ENCODE results near the gene TSPAN4.
A peak's percentile ranks its signal among the peaks of the same experiment; 100 is the strongest.

The TSPAN4 gene

GRCh38 chr11:798093-798713 lies 44.4 kb upstream of the TSPAN4 start, which contains the start of gene SLC25A22 (continued):
- no peak for TF ChIP-seq PRDM10 (tag by site-specific recombination; IDR thresholded peaks at IDR 0.05)
- TF ChIP-seq, protein P1, sequence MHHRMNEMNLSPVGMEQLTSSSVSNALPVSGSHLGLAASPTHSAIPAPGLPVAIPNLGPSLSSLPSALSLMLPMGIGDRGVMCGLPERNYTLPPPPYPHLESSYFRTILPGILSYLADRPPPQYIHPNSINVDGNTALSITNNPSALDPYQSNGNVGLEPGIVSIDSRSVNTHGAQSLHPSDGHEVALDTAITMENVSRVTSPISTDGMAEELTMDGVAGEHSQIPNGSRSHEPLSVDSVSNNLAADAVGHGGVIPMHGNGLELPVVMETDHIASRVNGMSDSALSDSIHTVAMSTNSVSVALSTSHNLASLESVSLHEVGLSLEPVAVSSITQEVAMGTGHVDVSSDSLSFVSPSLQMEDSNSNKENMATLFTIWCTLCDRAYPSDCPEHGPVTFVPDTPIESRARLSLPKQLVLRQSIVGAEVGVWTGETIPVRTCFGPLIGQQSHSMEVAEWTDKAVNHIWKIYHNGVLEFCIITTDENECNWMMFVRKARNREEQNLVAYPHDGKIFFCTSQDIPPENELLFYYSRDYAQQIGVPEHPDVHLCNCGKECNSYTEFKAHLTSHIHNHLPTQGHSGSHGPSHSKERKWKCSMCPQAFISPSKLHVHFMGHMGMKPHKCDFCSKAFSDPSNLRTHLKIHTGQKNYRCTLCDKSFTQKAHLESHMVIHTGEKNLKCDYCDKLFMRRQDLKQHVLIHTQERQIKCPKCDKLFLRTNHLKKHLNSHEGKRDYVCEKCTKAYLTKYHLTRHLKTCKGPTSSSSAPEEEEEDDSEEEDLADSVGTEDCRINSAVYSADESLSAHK (tag by site-specific recombination; IDR thresholded peaks at IDR 0.05), result no peak
- TF ChIP-seq ZNF558 (tag by site-specific recombination; IDR thresholded peaks at IDR 0.05), result no peak
- TF ChIP-seq ZNF843 (tag by site-specific recombination; IDR thresholded peaks at IDR 0.05), result no peak
- no peak for TF ChIP-seq FEZF1 (tag by site-specific recombination; IDR thresholded peaks at IDR 0.05)
- no peak for TF ChIP-seq ZNF571 (tag by site-specific recombination; IDR thresholded peaks at IDR 0.05)
- no peak; the same call in 1 of the 2 replicates for TF ChIP-seq BCL11B (tag by site-specific recombination; IDR thresholded peaks at IDR 0.05; ENCODE audit: low read depth)
- TF ChIP-seq KLF10 (tag by site-specific recombination; IDR thresholded peaks at IDR 0.05), result 0 out of 2 replicates have a peak, but pooled peaks have one; percentile 38
- TF ChIP-seq ZNF146 (tag by site-specific recombination; IDR thresholded peaks at IDR 0.05), result no peak
- TF ChIP-seq KLF1 (tag by site-specific recombination; IDR thresholded peaks at IDR 0.05), result no peak
- no peak for TF ChIP-seq TRIM28 (IDR thresholded peaks at IDR 0.05; ENCODE audit: borderline replicate concordance, low read length)
- TF ChIP-seq ZNF175 (tag by site-specific recombination; IDR thresholded peaks at IDR 0.05), result no peak
- no peak for TF ChIP-seq ZNF529 (tag by site-specific recombination; IDR thresholded peaks at IDR 0.05; ENCODE audit: insufficient replicate concordance)
- TF ChIP-seq, protein P2, sequence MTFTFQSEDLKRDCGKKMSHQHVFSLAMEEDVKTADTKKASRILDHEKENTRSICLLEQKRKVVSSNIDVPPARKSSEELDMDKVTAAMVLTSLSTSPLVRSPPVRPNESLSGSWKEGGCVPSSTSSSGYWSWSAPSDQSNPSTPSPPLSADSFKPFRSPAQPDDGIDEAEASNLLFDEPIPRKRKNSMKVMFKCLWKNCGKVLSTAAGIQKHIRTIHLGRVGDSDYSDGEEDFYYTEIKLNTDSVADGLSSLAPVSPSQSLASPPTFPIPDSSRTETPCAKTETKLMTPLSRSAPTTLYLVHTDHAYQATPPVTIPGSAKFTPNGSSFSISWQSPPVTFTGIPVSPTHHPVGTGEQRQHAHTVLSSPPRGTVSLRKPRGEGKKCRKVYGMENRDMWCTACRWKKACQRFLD (tag by site-specific recombination; IDR thresholded peaks at IDR 0.05), result no peak
- TF ChIP-seq ZNF248 (tag by site-specific recombination; IDR thresholded peaks at IDR 0.05), result no peak
- no peak for TF ChIP-seq ZNF404 (tag by site-specific recombination; IDR thresholded peaks at IDR 0.05)
- TF ChIP-seq ZNF624 (tag by site-specific recombination; IDR thresholded peaks at IDR 0.05), result no peak
- TF ChIP-seq ZNF426 (tag by site-specific recombination; IDR thresholded peaks at IDR 0.05), result no peak
- TF ChIP-seq ZNF354C (tag by site-specific recombination; IDR thresholded peaks at IDR 0.05; ENCODE audit: borderline replicate concordance, low read depth), result no peak
- no peak for TF ChIP-seq ZNF366 (tag by site-specific recombination; conservative IDR thresholded peaks at IDR 0.05)
- TF ChIP-seq, protein P3, sequence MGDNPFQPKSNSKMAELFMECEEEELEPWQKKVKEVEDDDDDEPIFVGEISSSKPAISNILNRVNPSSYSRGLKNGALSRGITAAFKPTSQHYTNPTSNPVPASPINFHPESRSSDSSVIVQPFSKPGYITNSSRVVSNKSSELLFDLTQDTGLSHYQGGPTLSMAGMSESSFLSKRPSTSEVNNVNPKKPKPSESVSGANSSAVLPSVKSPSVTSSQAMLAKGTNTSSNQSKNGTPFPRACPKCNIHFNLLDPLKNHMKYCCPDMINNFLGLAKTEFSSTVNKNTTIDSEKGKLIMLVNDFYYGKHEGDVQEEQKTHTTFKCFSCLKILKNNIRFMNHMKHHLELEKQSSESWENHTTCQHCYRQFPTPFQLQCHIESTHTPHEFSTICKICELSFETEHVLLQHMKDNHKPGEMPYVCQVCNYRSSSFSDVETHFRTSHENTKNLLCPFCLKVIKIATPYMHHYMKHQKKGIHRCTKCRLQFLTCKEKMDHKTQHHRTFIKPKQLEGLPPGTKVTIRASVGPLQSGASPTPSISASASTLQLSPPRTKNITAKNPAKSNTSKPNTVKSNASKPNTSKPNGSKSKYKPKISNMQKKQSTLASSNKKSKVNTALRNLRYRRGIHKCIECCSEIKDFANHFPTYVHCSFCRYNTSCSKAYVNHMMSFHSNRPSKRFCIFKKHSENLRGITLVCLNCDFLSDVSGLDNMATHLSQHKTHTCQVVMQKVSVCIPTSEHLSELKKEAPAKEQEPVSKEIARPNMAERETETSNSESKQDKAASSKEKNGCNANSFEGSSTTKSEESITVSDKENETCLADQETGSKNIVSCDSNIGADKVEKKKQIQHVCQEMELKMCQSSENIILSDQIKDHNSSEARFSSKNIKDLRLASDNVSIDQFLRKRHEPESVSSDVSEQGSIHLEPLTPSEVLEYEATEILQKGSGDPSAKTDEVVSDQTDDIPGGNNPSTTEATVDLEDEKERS (tag by site-specific recombination; IDR thresholded peaks at IDR 0.05), result no peak
- TF ChIP-seq, protein P4, sequence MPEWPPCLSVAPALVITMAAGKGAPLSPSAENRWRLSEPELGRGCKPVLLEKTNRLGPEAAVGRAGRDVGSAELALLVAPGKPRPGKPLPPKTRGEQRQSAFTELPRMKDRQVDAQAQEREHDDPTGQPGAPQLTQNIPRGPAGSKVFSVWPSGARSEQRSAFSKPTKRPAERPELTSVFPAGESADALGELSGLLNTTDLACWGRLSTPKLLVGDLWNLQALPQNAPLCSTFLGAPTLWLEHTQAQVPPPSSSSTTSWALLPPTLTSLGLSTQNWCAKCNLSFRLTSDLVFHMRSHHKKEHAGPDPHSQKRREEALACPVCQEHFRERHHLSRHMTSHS (tag by site-specific recombination; IDR thresholded peaks at IDR 0.05), result no peak
- peak; percentile 72 for TF ChIP-seq ZBTB8A (tag by site-specific recombination; IDR thresholded peaks at IDR 0.05)
- TF ChIP-seq OVOL3 (tag by site-specific recombination; IDR thresholded peaks at IDR 0.05), result no peak
- TF ChIP-seq ZNF202 (tag by site-specific recombination; IDR thresholded peaks at IDR 0.05; ENCODE audit: borderline replicate concordance), result no peak
- no peak for TF ChIP-seq ZNF707 (tag by site-specific recombination; IDR thresholded peaks at IDR 0.05)
- no peak for TF ChIP-seq ZNF792 (tag by site-specific recombination; IDR thresholded peaks at IDR 0.05)
- TF ChIP-seq, protein P5, sequence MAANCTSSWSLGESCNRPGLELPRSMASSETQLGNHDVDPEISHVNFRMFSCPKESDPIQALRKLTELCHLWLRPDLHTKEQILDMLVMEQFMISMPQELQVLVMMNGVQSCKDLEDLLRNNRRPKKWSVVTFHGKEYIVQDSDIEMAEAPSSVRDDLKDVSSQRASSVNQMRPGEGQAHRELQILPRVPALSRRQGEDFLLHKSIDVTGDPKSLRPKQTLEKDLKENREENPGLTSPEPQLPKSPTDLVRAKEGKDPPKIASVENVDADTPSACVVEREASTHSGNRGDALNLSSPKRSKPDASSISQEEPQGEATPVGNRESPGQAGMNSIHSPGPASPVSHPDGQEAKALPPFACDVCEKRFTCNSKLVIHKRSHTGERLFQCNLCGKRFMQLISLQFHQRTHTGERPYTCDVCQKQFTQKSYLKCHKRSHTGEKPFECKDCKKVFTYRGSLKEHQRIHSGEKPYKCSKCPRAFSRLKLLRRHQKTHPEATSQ (tag by site-specific recombination; IDR thresholded peaks at IDR 0.05), result no peak
- TF ChIP-seq GLI4 (tag by site-specific recombination; IDR thresholded peaks at IDR 0.05), result no peak

Measured in HEK293 (cell line).